ENCODE data around the gene ADORA2B. TPM values are rescaled to one million over a fixed set of nuclear protein-coding genes. Genes with fewer than 3 reads are reported as not detected.

Gene ADORA2B
- total and polyA plus RNA-seq, 2 experiments from 2014 or later, result 11.4 to 11.7 TPM

DNA sequence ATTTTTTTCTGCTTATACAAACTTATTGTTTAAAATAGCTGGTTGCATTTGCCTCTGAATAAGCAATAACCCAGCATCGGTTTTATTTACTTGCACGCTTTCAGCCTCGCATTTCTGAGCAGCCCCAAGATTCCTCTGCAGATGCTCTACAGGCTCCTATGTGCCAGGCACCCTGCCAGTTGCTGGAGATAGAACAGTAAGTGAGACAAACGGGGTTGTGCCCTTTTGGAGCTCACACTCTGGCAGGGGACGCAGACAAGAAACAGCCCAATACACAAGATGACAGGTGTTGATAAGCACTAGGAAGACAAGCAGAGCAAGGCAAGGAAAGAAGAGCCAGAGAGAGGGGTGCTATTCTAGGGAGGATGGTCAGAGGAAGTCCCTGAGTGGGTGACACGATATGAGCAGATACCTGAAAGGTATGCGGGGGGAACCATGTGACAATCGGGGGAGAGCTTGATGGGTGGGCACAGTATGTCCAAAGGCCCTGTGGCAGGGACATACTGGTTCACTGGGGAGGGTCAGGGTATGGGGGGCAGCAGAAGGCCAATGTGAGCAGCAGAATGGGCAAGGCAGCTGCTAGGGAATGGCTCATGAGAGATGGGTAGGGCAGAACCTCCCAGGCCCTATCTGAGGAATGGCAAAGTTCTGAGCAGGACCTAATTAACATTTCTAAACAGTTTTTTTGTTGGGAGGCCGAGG is 18.7 kb upstream of the ADORA2B start:
- no peaks in the 10 kb centered on the region for H3K36me3 ChIP-seq (replicated peaks; ENCODE audit: insufficient read depth, low read depth)
- H2AFZ ChIP-seq, result no peak overlapping the region
- H3K4me2 ChIP-seq, result no peak overlapping the region
- no peaks in the 10 kb centered on the region for H3K79me2 ChIP-seq
- DNase-seq (ENCODE audit: low spot score), result no peak
- H4K20me1 ChIP-seq (ENCODE audit: insufficient read depth, poor library complexity, severe bottlenecking), result no peaks in the 10 kb centered on the region
- TF ChIP-seq CTCF (IDR thresholded peaks at IDR 0.05; ENCODE audit: poor library complexity) (no peak), EZH2 (IDR thresholded peaks at IDR 0.05; ENCODE audit: borderline replicate concordance) (no peak), EZH2phosphoT487 (IDR thresholded peaks at IDR 0.05; ENCODE audit: low read depth, severe bottlenecking, unreplicated experiment) (no peak)
- no peak overlapping the region for H3K27ac ChIP-seq
- peaks cover 3% of the 10 kb centered on the region for H3K4me1 ChIP-seq (ENCODE audit: insufficient read depth)
- no peaks in the 10 kb centered on the region for H3K9me3 ChIP-seq (ENCODE audit: low read depth)
- H3K27me3 ChIP-seq, result no peaks in the 10 kb centered on the region
- H3K9me2 ChIP-seq (replicated peaks; ENCODE audit: insufficient read depth), result no peaks in the 10 kb centered on the region
- H3K4me3 ChIP-seq, result no peak overlapping the region
- WGBS (ENCODE audit: low lambda C conversion rate, missing lambda C conversion rate), result 62% methylated on average over 8 of the region's 9 CpGs

- Histone ChIP-seq H3K27me3 (no peaks in the 10 kb centered on the region), H3K4me2 (no peak overlapping the region), H2AFZ (no peak overlapping the region), H3K9me2 (replicated peaks; ENCODE audit: insufficient read depth) (no peaks in the 10 kb centered on the region), H4K20me1 (ENCODE audit: insufficient read depth, poor library complexity, severe bottlenecking) (no peaks in the 10 kb centered on the region), H3K36me3 (replicated peaks; ENCODE audit: insufficient read depth, low read depth) (no peaks in the 10 kb centered on the region), H3K4me1 (ENCODE audit: insufficient read depth) (peaks cover 3% of the 10 kb centered on the region), H3K79me2 (no peaks in the 10 kb centered on the region), H3K27ac (no peak overlapping the region), H3K4me3 (no peak overlapping the region), H3K9me3 (ENCODE audit: low read depth) (no peaks in the 10 kb centered on the region)
- DNase-seq (ENCODE audit: low spot score), result no peak
- 79% methylated on average over 9 of the region's 9 CpGs for WGBS (ENCODE audit: low lambda C conversion rate, missing lambda C conversion rate)
- no peak for TF ChIP-seq EZH2 (IDR thresholded peaks at IDR 0.05; ENCODE audit: borderline replicate concordance)
- TF ChIP-seq EZH2phosphoT487 (IDR thresholded peaks at IDR 0.05; ENCODE audit: low read depth, severe bottlenecking, unreplicated experiment), result no peak
- no peak for TF ChIP-seq CTCF (IDR thresholded peaks at IDR 0.05; ENCODE audit: poor library complexity)
These were observed 16.6 kb upstream of the ADORA2B start for GRCh38 chr17:15928286-15928785.

DNA sequence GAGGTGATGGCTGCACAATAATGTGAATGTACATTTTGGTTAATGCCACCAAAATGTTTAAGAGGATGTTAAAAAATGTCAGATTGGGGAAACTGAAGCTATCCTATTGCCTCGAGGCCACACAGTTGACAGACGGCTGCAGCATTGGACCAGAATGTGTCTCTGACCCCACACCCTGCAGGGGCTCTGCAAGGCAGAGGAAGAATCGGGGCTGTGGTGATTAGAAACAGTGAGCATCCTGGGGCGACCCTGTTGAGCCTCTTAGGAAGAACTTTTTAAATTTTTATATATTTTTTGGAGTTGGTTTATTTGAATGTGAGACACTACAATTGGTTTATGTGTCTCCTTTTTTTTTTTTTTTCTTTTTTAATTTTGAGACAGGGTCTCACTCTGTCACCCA is 15.0 kb upstream of the ADORA2B start:
- DNase-seq (ENCODE audit: low spot score), result no peak
- H3K4me3 ChIP-seq, result no peak overlapping the region
- H3K27me3 ChIP-seq, result no peaks in the 10 kb centered on the region
- H3K4me2 ChIP-seq, result no peak overlapping the region
- H3K27ac ChIP-seq, result no peak overlapping the region
- H3K36me3 ChIP-seq (replicated peaks; ENCODE audit: insufficient read depth, low read depth), result no peaks in the 10 kb centered on the region
- 74% methylated on average over 4 of the region's 4 CpGs for WGBS (ENCODE audit: low lambda C conversion rate, missing lambda C conversion rate)
- TF ChIP-seq EZH2phosphoT487 (IDR thresholded peaks at IDR 0.05; ENCODE audit: low read depth, severe bottlenecking, unreplicated experiment) (no peak), EZH2 (IDR thresholded peaks at IDR 0.05; ENCODE audit: borderline replicate concordance) (no peak), CTCF (IDR thresholded peaks at IDR 0.05; ENCODE audit: poor library complexity) (no peak)
- no peak overlapping the region for H2AFZ ChIP-seq
- no peaks in the 10 kb centered on the region for H3K79me2 ChIP-seq
- H3K9me3 ChIP-seq (ENCODE audit: low read depth), result no peaks in the 10 kb centered on the region
- H4K20me1 ChIP-seq (ENCODE audit: insufficient read depth, poor library complexity, severe bottlenecking), result no peaks in the 10 kb centered on the region
- H3K9me2 ChIP-seq (replicated peaks; ENCODE audit: insufficient read depth), result no peaks in the 10 kb centered on the region
- peaks cover 3% of the 10 kb centered on the region for H3K4me1 ChIP-seq (ENCODE audit: insufficient read depth)

All from hepatocyte (in vitro differentiated cells).